GM19452 (cell line): ENCODE data around the gene LINC01488.

Experiments used
- ATAC-seq: cut with Tn5 transposase; IDR thresholded peaks from one replicate; pipeline ENCODE4 v1.9.1; 2021; ENCODE audit not compliant: unreplicated experiment

LINC01488 gene

DNA sequence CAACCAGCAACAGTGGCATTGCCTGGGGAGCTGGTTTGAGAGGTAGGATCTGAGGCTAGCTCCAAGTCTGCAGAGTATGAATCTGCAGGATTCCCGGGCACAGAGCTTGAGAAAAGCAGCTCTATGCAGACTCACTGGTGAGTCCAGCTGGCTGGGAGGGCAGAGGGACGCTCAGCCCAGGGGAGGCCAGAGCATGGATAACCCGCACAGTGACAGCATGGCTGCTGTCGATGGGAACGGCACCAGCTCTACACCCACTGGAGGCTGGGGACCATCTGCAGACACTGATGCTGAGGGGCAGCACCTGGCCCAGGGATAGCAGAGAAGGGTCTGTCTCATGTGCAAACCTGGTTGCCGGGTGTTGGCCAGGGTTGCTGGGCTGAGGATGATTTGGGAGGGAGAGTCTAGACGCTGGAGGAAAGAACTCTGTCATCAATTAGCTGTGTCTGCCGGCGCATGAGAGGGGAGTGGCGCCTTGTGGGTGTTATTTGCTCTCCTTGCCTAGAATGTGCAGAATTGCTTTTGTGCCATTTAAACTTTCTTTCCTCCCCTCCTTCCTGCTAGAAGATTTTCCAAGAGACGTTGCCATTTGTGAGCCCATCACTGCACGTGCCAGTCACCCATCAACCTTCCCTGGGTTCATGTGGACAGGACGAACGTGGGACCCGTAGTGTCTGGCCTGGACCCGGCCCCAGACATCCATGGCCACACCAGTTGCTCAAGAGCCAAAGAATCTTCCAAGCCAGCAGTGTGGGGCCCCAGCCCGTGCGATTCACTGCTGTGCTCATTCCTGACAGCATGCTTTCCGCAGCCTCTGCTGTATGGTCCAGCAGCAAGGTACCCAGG, 19.1 kb upstream of the LINC01488 start:
- no peak for ATAC-seq

GRCh38 chr11:69463181-69463994, 18.1 kb upstream of the LINC01488 start:
- ATAC-seq, result no peak

- no peak for ATAC-seq
Measured at GRCh38 chr11:69463995-69464960, 17.2 kb upstream of the LINC01488 start.

DNA sequence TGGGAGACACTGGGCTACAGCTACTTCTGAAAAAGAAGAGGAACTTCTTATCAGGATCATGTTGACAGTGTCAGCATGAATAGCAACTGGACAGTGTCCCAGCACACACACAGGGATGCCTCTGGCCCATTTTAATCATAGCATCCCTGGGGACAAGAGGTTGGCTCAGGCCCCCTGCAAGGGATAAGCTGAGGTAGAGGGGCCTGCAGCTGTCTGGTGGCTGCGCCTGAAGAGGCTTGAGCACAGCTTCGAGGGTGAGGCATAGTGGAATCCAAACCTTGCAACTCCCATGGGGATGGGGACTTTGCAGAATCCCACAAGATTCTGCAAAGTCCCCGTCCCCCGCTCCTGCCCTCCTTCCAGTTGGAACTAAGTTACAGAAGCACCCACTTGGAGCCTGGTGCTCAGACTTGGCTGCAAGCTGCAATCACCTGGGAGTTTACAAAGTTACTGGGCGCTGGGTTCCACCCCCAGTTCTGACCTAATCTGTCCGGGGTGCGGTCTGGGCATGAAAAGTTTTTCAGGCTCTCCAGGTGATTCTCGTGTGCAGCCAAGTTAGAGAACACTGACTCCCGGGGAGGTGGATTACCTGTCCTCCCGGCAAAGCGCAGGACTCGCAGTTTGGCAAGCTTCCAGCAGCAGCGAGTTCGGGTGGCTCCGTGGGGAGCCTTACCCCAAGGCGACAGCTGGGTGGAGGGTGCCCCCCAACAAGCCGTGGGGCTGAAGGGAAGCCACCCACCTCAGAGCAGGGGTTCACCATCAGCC, 16.0 kb upstream of the LINC01488 start:
- no peak for ATAC-seq

- ATAC-seq, result no peak
Measured at GRCh38 chr11:69466039-69466438, 15.4 kb upstream of the LINC01488 start.

DNA sequence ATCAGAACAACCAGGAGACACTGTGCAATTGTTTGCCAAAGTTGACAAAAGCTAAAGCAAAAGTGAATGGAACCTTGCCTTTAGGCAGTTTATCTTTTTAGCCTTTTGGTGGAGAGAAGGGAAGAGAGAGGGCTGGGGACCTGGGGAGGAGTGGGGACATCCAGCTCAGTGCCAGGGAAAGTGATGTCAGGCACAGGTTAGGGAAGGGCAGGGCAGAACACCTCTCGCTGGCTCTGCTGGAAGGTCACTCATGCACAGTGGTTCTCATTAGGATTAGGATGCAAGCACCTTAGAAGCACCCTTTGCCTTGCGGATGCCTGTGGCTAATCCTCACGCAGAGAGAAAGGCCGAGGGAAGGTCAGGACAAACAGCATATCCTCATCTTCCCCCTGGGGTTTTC, 14.3 kb upstream of the LINC01488 start:
- ATAC-seq, result no peak

DNA sequence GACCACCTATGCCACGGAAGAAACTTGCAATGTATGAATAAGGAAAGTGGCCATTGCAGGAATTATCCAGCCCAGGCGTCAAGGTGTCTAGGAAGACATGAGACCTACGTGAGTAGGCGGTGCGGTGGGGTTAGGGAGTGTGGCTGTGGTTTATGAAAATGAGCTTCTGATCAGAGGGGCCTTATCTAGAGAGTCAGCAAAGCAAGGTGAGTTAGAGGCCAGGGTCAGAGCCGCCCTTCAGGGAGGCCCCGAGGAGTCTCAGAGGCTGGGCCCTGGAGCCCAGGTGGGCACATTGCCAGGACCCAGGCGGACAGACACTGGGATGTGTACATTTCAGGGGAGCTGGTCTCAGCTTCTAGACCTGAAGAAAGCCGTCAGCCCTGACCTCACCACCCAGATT, 13.8 kb upstream of the LINC01488 start:
- no peak for ATAC-seq

DNA sequence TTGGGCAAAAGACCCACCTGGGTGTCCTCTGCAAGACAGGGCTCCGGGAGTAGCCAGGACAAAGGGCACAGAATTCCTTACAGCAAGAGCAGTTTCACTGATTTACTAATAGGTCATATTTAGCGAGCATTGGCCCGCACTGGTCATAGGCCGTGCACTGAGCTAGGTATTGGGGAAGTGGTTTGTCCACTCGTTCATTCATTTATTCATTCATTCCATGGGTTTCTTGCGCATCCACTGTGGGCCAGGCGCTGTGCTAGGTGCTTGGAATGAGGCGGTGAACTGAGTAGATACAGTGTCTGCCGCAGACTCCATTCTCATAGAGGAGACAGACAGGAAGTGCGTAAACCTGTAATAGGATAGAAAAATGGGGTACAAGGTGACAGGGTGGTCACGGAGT, 13.2 kb upstream of the LINC01488 start:
- ATAC-seq, result no peak

DNA sequence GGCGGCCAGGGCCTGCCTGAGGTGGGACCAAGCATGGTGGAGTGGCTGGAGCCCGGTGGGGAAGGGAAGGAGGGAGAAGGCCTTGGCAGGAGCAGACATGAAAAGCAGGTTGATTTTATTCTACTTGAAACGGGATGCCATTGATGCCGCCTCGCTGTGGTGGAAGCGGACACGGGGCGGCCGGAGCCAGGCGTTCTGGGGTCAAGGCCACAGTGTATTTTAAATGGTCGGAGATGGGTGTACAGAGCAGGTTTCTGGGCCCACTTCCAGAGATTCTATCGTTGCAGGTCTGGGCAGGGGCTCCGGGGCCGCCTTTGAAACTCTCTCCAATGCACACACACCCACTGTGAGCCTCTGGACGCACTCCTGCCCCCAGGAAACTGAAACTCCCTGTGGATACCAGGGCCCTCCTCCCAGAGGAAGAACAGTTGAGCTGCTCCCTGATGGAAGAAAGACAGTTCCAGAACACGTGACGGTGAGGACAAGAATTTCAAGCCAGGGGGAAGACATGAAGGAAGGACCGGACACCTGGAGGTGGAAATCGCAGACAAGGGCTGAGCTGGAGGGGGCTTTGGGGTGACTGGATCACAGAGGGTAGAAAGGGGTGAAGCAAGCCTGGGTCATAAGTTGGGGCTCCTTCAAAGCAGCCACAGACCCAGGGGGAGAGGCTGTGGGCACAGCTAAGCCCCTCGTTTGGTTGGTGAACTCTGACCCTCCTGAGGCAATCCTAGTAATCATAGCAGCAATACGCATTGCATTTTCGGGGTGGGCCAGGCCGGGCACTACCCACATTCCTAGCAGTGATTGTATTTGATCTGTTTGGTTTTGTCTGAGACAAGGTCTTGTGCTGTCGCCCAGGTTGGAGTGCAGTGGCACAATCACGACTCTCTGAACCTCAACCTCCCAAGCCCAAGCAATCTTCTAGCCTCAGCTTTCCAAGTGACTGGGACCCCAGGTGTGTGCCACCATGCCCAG, 12.3 kb upstream of the LINC01488 start:
- no peak for ATAC-seq

- ATAC-seq, result no peak
Measured at GRCh38 chr11:69470301-69470700, 11.2 kb upstream of the LINC01488 start.

GRCh38 chr11:69470793-69471728, 10.4 kb upstream of the LINC01488 start:
- no peak for ATAC-seq

GRCh38 chr11:69471729-69472540, 9.5 kb upstream of the LINC01488 start:
- no peak for ATAC-seq

- no peak for ATAC-seq
Measured at GRCh38 chr11:69472541-69473275, 8.8 kb upstream of the LINC01488 start.

DNA sequence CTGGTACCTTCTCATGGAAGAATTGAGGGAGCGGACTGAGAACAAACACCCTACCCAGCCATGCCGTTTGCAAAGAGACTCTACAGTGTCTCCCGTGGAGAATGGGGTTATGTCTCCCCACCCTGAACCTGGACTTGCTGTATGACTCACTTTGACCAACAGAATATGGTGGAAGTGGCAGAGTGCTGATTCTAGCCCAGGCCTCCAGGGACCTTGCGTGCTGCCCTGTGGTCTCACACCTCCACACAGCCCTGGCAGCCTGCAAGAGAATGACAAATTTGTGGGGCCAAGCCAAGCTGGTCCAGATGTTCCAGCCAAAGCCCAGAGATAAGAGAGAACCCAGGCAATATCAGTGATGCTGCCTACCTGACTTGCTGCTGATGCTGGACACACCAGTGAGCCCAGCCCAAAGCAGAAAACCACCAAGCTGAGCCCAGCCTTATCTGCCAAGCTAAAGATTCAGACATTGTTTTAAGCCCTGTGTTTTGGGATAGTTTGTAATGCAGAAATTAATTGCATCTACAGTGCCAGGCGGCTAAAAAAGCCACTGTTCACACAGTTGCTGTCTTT, 8.1 kb upstream of the LINC01488 start:
- ATAC-seq, result no peak

DNA sequence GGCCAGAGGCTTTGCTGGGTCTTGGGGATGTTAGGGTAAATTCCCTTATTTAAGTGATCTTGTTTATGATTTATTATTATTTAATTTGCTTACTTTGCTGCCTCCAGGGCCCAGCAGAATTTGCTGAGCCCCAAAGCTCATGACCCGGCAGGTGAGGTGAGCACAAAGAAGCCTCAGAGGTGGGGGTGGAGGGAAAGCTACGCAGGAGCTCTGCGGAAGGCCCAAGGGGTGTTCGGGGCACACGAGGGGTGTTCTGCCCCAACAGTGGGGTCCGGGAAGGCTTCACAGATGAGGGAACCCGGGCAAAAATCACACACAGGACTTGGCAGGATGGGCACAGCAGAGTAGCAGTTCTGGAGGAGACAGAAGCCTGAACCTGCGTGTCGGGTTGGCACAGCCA, 6.7 kb upstream of the LINC01488 start:
- no peak for ATAC-seq
